Endodermal cell (in vitro differentiated cells): Measurements from ENCODE around the gene DTNB. TPM values are rescaled to one million over a fixed set of nuclear protein-coding genes. Genes with fewer than 3 reads are reported as not detected.

ENCODE experiments used
- DNase-seq: peaks from one replicate; pipeline ENCODE4 v3.0.0-alpha.2; 2017
- H3K27ac ChIP-seq: 2 replicates; pipeline ENCODE4 v1.5.1; 2013; ENCODE audit warnings: mild to moderate bottlenecking, low read depth, low read length, moderate library complexity
- H3K27me3 ChIP-seq: 2 replicates; pipeline ENCODE4 v1.6.1; 2013; ENCODE audit warnings: mild to moderate bottlenecking, low read length, moderate library complexity; ENCODE audit not compliant: insufficient read depth, control insufficient read depth, poor library complexity, severe bottlenecking
- H3K36me3 ChIP-seq: 2 replicates; pipeline ENCODE4 v1.7.0; 2013; ENCODE audit warnings: mild to moderate bottlenecking, low read length, moderate library complexity; ENCODE audit not compliant: control insufficient read depth, insufficient read depth
- H3K4me1 ChIP-seq: one replicate; pipeline ENCODE4 v1.7.0; 2013; ENCODE audit warnings: low read length; ENCODE audit not compliant: control insufficient read depth, insufficient read depth
- H3K4me3 ChIP-seq: 2 replicates; pipeline ENCODE4 v1.5.1; 2013; ENCODE audit warnings: mild to moderate bottlenecking, low read length, moderate library complexity
- H3K9ac ChIP-seq: 2 replicates; pipeline ENCODE4 v1.6.1; 2013; ENCODE audit warnings: mild to moderate bottlenecking, low read length, moderate library complexity; ENCODE audit not compliant: poor library complexity, severe bottlenecking; ENCODE audit errors: extremely low read depth
- H3K9me3 ChIP-seq: 2 replicates; pipeline ENCODE4 v1.6.1; 2013; ENCODE audit warnings: mild to moderate bottlenecking, low read length, moderate library complexity; ENCODE audit not compliant: control insufficient read depth
- H3K27ac Mint-ChIP-seq: 2 replicates; pipeline ENCODE4 v1.8.0; 2020; ENCODE audit warnings: mixed read lengths
- H3K27me3 Mint-ChIP-seq: 2 replicates; pipeline ENCODE4 v1.8.0; 2021; ENCODE audit warnings: mild to moderate bottlenecking, mixed read lengths; ENCODE audit not compliant: insufficient read depth
- H3K36me3 Mint-ChIP-seq: 2 replicates; pipeline ENCODE4 v1.8.0; 2020; ENCODE audit warnings: low read depth, mixed read lengths
- H3K4me1 Mint-ChIP-seq: 2 replicates; pipeline ENCODE4 v1.8.0; 2020; ENCODE audit warnings: mixed read lengths
- H3K4me3 Mint-ChIP-seq: 2 replicates; pipeline ENCODE4 v1.8.0; 2020; ENCODE audit warnings: mild to moderate bottlenecking, moderate library complexity, mixed read lengths
- H3K9me3 Mint-ChIP-seq: 2 replicates; pipeline ENCODE4 v1.8.0; 2020; ENCODE audit warnings: mild to moderate bottlenecking, mixed read lengths
- WGBS, 2 experiments: methylation state at CpG; one replicate each; pipeline versions ENCODE4 v1.1.5 to v1.1.7; 2013; ENCODE audit warnings: missing lambda C conversion rate in 2 of 2, mixed read lengths in 1 of 2; ENCODE audit not compliant: insufficient coverage in 1 of 2, insufficient read length in 1 of 2; 5-methylcytosine and 5-hydroxymethylcytosine counted together
- long read RNA-seq, 4 experiments: library from polyadenylated mRNA in 2 of 4; library from RNA in 1 of 4; library from capped mRNA in 1 of 4; stranded (forward) in 3 of 4; unstranded in 1 of 4; transcript quantifications; one replicate each; pipeline ENCODE4 v2.0.0, GENCODE V29; 2020 to 2021; ENCODE audit warnings: inconsistent platforms in 1 of 4
- polyA plus RNA-seq, 2 experiments: library from polyadenylated mRNA; stranded (reverse); fragments of 50-300 nt; gene quantifications; one replicate each; pipeline ENCODE4 v1.2.3, GENCODE V29; 2013
- total RNA-seq, 2 donors: library from RNA; stranded (reverse); fragmentation: NEBNext Ultra II Directional in 1 of 2; extraction: Animal tissue kit (Norgen Biotek cat#: 25700) in 1 of 2; gene quantifications; 2 replicates in 1 of 2; 3 replicates in 1 of 2; pipeline ENCODE4 v1.2.1, GENCODE V29; 2021
- TF ChIP-seq, protein P1 (sequence below): fragments of 200-600 bp; sonication (generic); conservative IDR thresholded peaks from 2 replicates; pipeline ENCODE4 v1.5.0; 2021; ENCODE audit warnings: antibody characterized with exemption, mild to moderate bottlenecking

DTNB gene
- total RNA-seq: 10 to 100 TPM; 38.8 to 48.7 TPM
- polyA plus RNA-seq (2013, experiment 1 of 2): 25.2 TPM
- polyA plus RNA-seq (2013, experiment 2 of 2): 25.0 TPM
- long read RNA-seq, experiment 1, partial matches to known transcripts: 5 of 11 reads
- long read RNA-seq, experiment 1, other reads (novel, unspliced or antisense): 6 of 11 reads
- long read RNA-seq, experiment 2, transcript DTNB-201 (20 exons, 2,464 nt): major isoform, 6 of 72 reads
- long read RNA-seq, experiment 2, partial matches to known transcripts: 10 of 72 reads
- long read RNA-seq, experiment 2, other reads (novel, unspliced or antisense): 54 of 72 reads
- long read RNA-seq, experiment 3, transcript DTNB-201 (20 exons, 2,464 nt): major isoform, 16 of 119 reads
- long read RNA-seq, experiment 3, partial matches to known transcripts: 15 of 119 reads
- long read RNA-seq, experiment 3, other reads (novel, unspliced or antisense): 86 of 119 reads
- long read RNA-seq, experiment 4, partial matches to known transcripts: 6 of 17 reads
- long read RNA-seq, experiment 4, other reads (novel, unspliced or antisense): 9 of 17 reads

DNA sequence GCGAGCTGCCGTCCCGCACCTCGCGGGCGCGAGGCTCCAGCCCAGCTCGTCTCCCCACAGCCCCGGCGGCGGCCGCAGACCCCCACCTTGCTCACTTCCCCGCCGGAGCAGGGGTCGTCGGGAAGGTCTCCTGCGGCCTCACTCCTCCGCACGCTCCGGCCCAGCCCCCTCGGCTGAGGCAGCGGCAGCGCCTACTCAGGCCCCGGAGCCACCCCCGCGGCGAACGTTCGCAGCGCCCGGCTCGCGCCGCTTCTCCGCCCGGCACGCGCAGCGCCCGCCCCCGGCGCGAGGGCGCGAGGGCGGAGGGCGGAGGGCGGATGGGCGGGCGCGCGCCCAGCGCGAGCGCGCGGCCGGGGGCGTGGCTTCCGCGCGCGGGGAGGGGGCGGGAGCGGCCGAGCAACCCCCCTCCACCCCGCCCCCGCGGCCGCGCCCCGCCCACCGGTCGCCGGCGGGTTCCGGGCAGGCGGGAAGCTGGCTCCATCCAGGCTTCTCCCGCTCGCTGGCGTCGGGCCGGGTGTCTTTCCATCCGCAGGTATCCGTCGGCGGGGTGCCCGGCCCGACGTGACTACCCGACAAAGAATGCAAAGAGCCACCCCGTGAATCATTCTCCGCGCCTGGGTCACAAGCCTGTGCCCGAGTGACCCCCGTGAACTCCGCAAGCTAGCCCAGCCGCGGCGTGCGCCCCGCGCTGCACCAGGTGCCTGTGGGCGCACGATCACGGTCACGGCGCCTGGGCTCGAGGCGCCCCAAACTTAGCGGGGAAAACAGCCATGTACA lies at the start of gene DTNB:
Gene DTNB (minus strand): TSS at position 278 of the 777 bp plus-strand sequence. CDS start 20,917 bp downstream, outside the sequence.
- Mint-ChIP-seq H3K27ac (peak within 1 kb of the TSS; percentile 77), H3K4me1 (peaks cover 14% of the 10 kb centered on the region), H3K27me3 (peaks cover 44% of the 10 kb centered on the region), H3K36me3 (peaks cover 2% of the 10 kb centered on the region), H3K9me3 (peaks cover 7% of the 10 kb centered on the region), H3K4me3 (peak within 1 kb of the TSS; percentile 72)
- Histone ChIP-seq H3K27ac (no peak within 1 kb of the TSS), H3K9ac (peak within 1 kb of the TSS; percentile 72), H3K36me3 (no peaks in the 10 kb centered on the region), H3K27me3 (peaks cover 19% of the 10 kb centered on the region), H3K4me3 (peak within 1 kb of the TSS; percentile 81), H3K4me1 (no peaks in the 10 kb centered on the region), H3K9me3 (peaks cover 9% of the 10 kb centered on the region)
- DNase-seq: peak; percentile 91
- 0 to 3% methylated on average over 1 to 111 of the region's 111 CpGs for WGBS, 2 experiments
- TF ChIP-seq, protein P1, sequence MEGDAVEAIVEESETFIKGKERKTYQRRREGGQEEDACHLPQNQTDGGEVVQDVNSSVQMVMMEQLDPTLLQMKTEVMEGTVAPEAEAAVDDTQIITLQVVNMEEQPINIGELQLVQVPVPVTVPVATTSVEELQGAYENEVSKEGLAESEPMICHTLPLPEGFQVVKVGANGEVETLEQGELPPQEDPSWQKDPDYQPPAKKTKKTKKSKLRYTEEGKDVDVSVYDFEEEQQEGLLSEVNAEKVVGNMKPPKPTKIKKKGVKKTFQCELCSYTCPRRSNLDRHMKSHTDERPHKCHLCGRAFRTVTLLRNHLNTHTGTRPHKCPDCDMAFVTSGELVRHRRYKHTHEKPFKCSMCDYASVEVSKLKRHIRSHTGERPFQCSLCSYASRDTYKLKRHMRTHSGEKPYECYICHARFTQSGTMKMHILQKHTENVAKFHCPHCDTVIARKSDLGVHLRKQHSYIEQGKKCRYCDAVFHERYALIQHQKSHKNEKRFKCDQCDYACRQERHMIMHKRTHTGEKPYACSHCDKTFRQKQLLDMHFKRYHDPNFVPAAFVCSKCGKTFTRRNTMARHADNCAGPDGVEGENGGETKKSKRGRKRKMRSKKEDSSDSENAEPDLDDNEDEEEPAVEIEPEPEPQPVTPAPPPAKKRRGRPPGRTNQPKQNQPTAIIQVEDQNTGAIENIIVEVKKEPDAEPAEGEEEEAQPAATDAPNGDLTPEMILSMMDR: peak; percentile 5

- peaks cover 8% of the 10 kb centered on the region for H3K9me3 Mint-ChIP-seq
- H3K27me3 Mint-ChIP-seq: no peaks in the 10 kb centered on the region
- no peak for DNase-seq
- H3K4me1 ChIP-seq: no peaks in the 10 kb centered on the region
- H3K9me3 ChIP-seq: no peaks in the 10 kb centered on the region
- peaks cover 4% of the 10 kb centered on the region for H3K4me1 Mint-ChIP-seq
- TF ChIP-seq, protein P1: no peak
- H3K9ac ChIP-seq: no peak overlapping the region
- H3K36me3 Mint-ChIP-seq: no peaks in the 10 kb centered on the region
- no peak overlapping the region for H3K4me3 ChIP-seq
- no peak overlapping the region for H3K27ac ChIP-seq
- no peaks in the 10 kb centered on the region for H3K27me3 ChIP-seq
- H3K4me3 Mint-ChIP-seq: no peak overlapping the region
- no peaks in the 10 kb centered on the region for H3K36me3 ChIP-seq
- 94 to 95% methylated on average over 3 of the region's 3 CpGs for WGBS, 2 experiments
- no peak overlapping the region for H3K27ac Mint-ChIP-seq
Observed at GRCh38 chr2:25722224-25722623, 48.8 kb upstream of the DTNB start.

DNA sequence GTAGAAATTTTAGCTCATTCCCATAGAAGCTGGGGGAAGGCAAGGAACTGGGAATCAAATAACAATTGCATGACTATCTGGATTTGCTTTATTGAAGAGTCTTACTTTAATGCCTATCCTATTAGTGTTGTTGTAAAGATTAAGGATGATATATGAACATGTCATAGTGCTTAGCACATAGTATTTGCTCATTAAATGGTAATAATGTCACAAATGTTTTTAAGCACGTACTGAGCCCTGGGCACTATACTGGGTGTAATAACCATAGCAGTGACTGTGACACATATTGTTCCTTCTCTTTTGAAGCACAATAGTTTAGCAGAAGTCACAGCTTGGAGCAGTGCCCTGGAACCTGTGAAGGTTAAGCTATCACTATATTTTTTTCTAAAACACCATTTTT lies 47.2 kb upstream of the DTNB start:
- H3K36me3 Mint-ChIP-seq: no peaks in the 10 kb centered on the region
- no peak overlapping the region for H3K27ac Mint-ChIP-seq
- H3K9me3 Mint-ChIP-seq: peaks cover 8% of the 10 kb centered on the region
- DNase-seq: no peak
- Histone ChIP-seq H3K9me3 (no peaks in the 10 kb centered on the region), H3K4me1 (no peaks in the 10 kb centered on the region), H3K27ac (no peak overlapping the region), H3K27me3 (no peaks in the 10 kb centered on the region), H3K36me3 (no peaks in the 10 kb centered on the region), H3K9ac (no peak overlapping the region), H3K4me3 (no peak overlapping the region)
- H3K4me3 Mint-ChIP-seq: no peak overlapping the region
- no peaks in the 10 kb centered on the region for H3K27me3 Mint-ChIP-seq
- peaks cover 4% of the 10 kb centered on the region for H3K4me1 Mint-ChIP-seq
- 82 to 92% methylated on average over 1 of the region's 1 CpG for WGBS, 2 experiments
- TF ChIP-seq, protein P1: no peak
